A549 (cell line): ENCODE data around the gene KAT2A. TPM values are rescaled to one million over a fixed set of nuclear protein-coding genes. Genes with fewer than 3 reads are reported as not detected.
A peak's percentile ranks its signal among the peaks of the same experiment; 100 is the strongest.

Experiments
- ATAC-seq, 2 experiments: fragments of 200-7000 bp in 1 of 2; fragments of >200 bp in 1 of 2; cut with Nextera tagmentation in 1 of 2; cut with Tn5 transposase in 1 of 2; 3 replicates each; pipeline versions ENCODE4 v1.8.0 to v1.9.1; 2018 to 2020; ENCODE audit warnings: mild to moderate bottlenecking in 1 of 2, moderate library complexity in 1 of 2
- CTCF ChIA-PET: fragments of 300-600 bp; sonication (Branson Sonifier 250); formaldehyde crosslinking; extraction: SDS; loops from one replicate; lab custom pipeline; 2021; ENCODE audit warnings: antibody characterized with exemption, inconsistent platforms; lab: Yijun Ruan, JAX
- POLR2A ChIA-PET: fragments of 350-600 bp; formaldehyde crosslinking; extraction: SDS; loops from one replicate; lab custom pipeline; 2021; ENCODE audit warnings: antibody characterized with exemption, inconsistent platforms; lab: Yijun Ruan, JAX
- DNase-seq, 2 experiments: peaks; one replicate each; pipeline versions ENCODE4 v3.0.0 to v3.0.0-alpha.2; 2011 to 2016; ENCODE audit warnings: low read depth in 1 of 2, low spot score in 1 of 2
- FAIRE-seq: peaks from 2 replicates; lab custom pipeline; 2011; peaks lifted over from hg19 to GRCh38; lab: Jason Lieb, UNC
- H3K27ac ChIP-seq, 2 experiments: fragments of >200 bp; sonication (Bioruptor Twin); formaldehyde crosslinking; 3 replicates each; pipeline ENCODE4 v1.5.1; 2016 to 2017
- H3K4me1 ChIP-seq: fragments of >200 bp; sonication (Bioruptor Twin); formaldehyde crosslinking; 3 replicates; pipeline ENCODE4 v1.6.1; 2016
- H3K4me2 ChIP-seq: fragments of >200 bp; sonication (Bioruptor Twin); formaldehyde crosslinking; 3 replicates; pipeline ENCODE4 v1.6.1; 2016
- H3K4me3 ChIP-seq: fragments of >200 bp; sonication (Bioruptor Twin); formaldehyde crosslinking; 3 replicates; pipeline ENCODE4 v1.5.1; 2016
- H3K9me3 ChIP-seq: fragments of >200 bp; sonication (Bioruptor Twin); formaldehyde crosslinking; 3 replicates; pipeline ENCODE4 v1.6.1; 2016
- FOXS1 ChIP-seq: fragments of 250-450 bp; sonication (Bioruptor Pico); IDR thresholded peaks from 2 replicates; pipeline ENCODE4 v1.5.0; 2020; ENCODE audit warnings: mild to moderate bottlenecking, moderate library complexity
- HMGXB4 ChIP-seq: fragments of 250-450 bp; sonication (Bioruptor Pico); IDR thresholded peaks from 2 replicates; pipeline ENCODE4 v1.5.0; 2021; ENCODE audit warnings: mild to moderate bottlenecking, moderate library complexity, borderline replicate concordance
- HOXA7 ChIP-seq: fragments of 250-450 bp; sonication (Bioruptor Pico); IDR thresholded peaks from 2 replicates; pipeline ENCODE4 v1.5.0; 2020; ENCODE audit warnings: mild to moderate bottlenecking, moderate library complexity
- HOXB5 ChIP-seq: fragments of 250-450 bp; sonication (Bioruptor Pico); IDR thresholded peaks from 2 replicates; pipeline ENCODE4 v1.5.0; 2020; ENCODE audit warnings: mild to moderate bottlenecking, moderate library complexity
- MAFK ChIP-seq: fragments of 450-650 bp; IDR thresholded peaks from 2 replicates; pipeline ENCODE4 v1.6.1; 2014; ENCODE audit not compliant: partially characterized antibody
- MAX ChIP-seq: IDR thresholded peaks from 2 replicates; pipeline ENCODE4 v1.6.1; 2012
- MAZ ChIP-seq: fragments of 150-350 bp; IDR thresholded peaks from 2 replicates; pipeline ENCODE4 v1.6.1; 2014; ENCODE audit warnings: antibody characterized with exemption, low read depth, low read length, borderline replicate concordance
- REST ChIP-seq: fragments of 200-600 bp; sonication (generic); IDR thresholded peaks from 2 replicates; pipeline ENCODE4 v1.6.1; 2016; ENCODE audit warnings: antibody characterized with exemption, mild to moderate bottlenecking, moderate library complexity
- RFX5 ChIP-seq: fragments of 450-650 bp; IDR thresholded peaks from 2 replicates; pipeline ENCODE4 v1.7.1; 2014; ENCODE audit warnings: antibody characterized with exemption, mild to moderate bottlenecking, moderate library complexity
- RNF2 ChIP-seq: fragments of 200-600 bp; sonication (generic); IDR thresholded peaks from 2 replicates; pipeline ENCODE4 v1.6.1; 2016; ENCODE audit warnings: low read depth, mild to moderate bottlenecking, antibody characterized with exemption, moderate library complexity, borderline replicate concordance
- ZNF302 ChIP-seq: fragments of 250-450 bp; sonication (Bioruptor Pico); IDR thresholded peaks from 2 replicates; pipeline ENCODE4 v1.9.0; 2021; ENCODE audit warnings: inconsistent platforms, mild to moderate bottlenecking, moderate library complexity
- WGBS: methylation state at CpG from one replicate; pipeline ENCODE4 v1.1.6; 2017; ENCODE audit errors: missing lambda C conversion rate; 5-methylcytosine and 5-hydroxymethylcytosine counted together
- polyA plus RNA-seq, 4 experiments: library from polyadenylated mRNA; depleted of rRNA in 3 of 4; stranded (reverse); fragments of >200 nt; fragmentation: RNase III in 1 of 4; extraction: RNeasy Plus Mini Kit Qiagen cat#74134 plus additional on column Dnase treatment in 1 of 4; gene quantifications; 2 replicates in 3 of 4; 3 replicates in 1 of 4; pipeline ENCODE4 v1.2.3, GENCODE V29; 2011 to 2017
- TF ChIP-seq, protein P1 (sequence below): fragments of >200 bp; sonication (Bioruptor Twin); formaldehyde crosslinking; IDR thresholded peaks from 3 replicates; pipeline ENCODE4 v1.5.1; 2016
- TF ChIP-seq, protein P2 (sequence below): fragments of 250-450 bp; sonication (Bioruptor Pico); IDR thresholded peaks from 2 replicates; pipeline ENCODE4 v1.5.0; 2020; ENCODE audit warnings: low read depth, mild to moderate bottlenecking, moderate library complexity
- TF ChIP-seq, protein P3 (sequence below): fragments of >200 bp; sonication (Bioruptor Twin); formaldehyde crosslinking; IDR thresholded peaks from 3 replicates; pipeline ENCODE4 v1.6.1; 2016

Gene KAT2A
- polyA plus RNA-seq, 2 of the 4 experiments (the other 2 are of a cell fraction): 42.2 to 68.1 TPM

GRCh38 chr17:42087042-42087701 lies 34.0 kb downstream of the KAT2A start (continued):
- no peak for TF ChIP-seq REST
- no peak for TF ChIP-seq RFX5
- TF ChIP-seq, protein P1, sequence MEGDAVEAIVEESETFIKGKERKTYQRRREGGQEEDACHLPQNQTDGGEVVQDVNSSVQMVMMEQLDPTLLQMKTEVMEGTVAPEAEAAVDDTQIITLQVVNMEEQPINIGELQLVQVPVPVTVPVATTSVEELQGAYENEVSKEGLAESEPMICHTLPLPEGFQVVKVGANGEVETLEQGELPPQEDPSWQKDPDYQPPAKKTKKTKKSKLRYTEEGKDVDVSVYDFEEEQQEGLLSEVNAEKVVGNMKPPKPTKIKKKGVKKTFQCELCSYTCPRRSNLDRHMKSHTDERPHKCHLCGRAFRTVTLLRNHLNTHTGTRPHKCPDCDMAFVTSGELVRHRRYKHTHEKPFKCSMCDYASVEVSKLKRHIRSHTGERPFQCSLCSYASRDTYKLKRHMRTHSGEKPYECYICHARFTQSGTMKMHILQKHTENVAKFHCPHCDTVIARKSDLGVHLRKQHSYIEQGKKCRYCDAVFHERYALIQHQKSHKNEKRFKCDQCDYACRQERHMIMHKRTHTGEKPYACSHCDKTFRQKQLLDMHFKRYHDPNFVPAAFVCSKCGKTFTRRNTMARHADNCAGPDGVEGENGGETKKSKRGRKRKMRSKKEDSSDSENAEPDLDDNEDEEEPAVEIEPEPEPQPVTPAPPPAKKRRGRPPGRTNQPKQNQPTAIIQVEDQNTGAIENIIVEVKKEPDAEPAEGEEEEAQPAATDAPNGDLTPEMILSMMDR: no peak
- TF ChIP-seq FOXS1 (CRISPR knock-in tag): no peak
- TF ChIP-seq HOXB5 (CRISPR knock-in tag): no peak
- TF ChIP-seq, protein P2, sequence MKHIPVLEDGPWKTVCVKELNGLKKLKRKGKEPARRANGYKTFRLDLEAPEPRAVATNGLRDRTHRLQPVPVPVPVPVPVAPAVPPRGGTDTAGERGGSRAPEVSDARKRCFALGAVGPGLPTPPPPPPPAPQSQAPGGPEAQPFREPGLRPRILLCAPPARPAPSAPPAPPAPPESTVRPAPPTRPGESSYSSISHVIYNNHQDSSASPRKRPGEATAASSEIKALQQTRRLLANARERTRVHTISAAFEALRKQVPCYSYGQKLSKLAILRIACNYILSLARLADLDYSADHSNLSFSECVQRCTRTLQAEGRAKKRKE: no peak
- no peak for TF ChIP-seq RNF2
- TF ChIP-seq MAZ: no peak
- no peak for TF ChIP-seq MAFK

DNA sequence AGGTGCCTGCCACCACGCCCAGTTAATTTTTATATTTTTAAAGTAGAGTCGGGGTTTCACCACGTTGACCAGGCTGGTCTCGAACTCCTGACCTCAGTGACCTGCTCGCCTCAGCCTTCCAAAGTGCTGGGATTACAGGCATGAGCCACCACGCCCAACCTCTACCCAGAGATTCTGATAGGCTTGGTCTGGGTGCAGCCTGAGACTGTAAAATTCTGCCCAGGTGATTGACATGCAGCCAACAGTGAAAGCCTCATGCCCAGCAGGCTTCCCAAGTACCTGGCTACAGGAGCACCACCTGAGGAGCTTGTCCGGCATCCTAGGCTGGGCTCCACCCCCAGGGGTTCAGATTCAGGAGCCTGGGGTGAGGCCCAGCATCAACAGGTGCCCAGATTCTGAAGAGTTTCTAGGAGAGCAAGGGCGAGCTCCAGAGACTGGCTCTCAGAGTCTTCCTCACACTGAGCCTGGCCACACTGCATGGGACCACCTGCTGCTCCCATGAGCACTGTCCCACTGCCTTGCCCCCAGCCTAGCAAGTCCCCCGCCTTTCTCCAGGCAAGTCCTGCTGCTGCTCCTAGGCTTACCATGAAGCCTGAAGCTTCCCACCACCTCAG lies 39.5 kb downstream of the KAT2A start:
- Histone ChIP-seq H3K4me2 (no peak overlapping the region), H3K4me3 (no peak overlapping the region), H3K27ac (no peak overlapping the region), H3K9me3 (no peaks in the 10 kb centered on the region), H3K4me1 (peaks cover 9% of the 10 kb centered on the region; the same call in 1 of the 3 replicates)
- DNase-seq (no peak), FAIRE-seq (no peak), ATAC-seq (peak; percentile 42 to 50; a peak in 4 of 6 replicates)
- ChIA-PET CTCF (interaction anchor here (1.0 to 8.1 kb wide), 5 partner anchors 15 to 119 kb away, joined by 4 to 85 read pairs (median 4); no protein-coding TSS in a partner anchor), POLR2A (no interaction called here)
- WGBS: 56% methylated on average over 9 of the region's 9 CpGs
- TF ChIP-seq HOXA7 (CRISPR knock-in tag) (no peak), MAX (no peak), ZNF302 (no peak), HMGXB4 (CRISPR knock-in tag) (no peak)
- TF ChIP-seq, protein P3, sequence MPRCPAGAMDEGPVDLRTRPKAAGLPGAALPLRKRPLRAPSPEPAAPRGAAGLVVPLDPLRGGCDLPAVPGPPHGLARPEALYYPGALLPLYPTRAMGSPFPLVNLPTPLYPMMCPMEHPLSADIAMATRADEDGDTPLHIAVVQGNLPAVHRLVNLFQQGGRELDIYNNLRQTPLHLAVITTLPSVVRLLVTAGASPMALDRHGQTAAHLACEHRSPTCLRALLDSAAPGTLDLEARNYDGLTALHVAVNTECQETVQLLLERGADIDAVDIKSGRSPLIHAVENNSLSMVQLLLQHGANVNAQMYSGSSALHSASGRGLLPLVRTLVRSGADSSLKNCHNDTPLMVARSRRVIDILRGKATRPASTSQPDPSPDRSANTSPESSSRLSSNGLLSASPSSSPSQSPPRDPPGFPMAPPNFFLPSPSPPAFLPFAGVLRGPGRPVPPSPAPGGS: no peak
